Fibroblast of pulmonary artery (primary cell): Measurements from ENCODE around the gene MEGF11.

ENCODE experiments used
- DNase-seq: peaks from one replicate; pipeline ENCODE4 v3.0.0-alpha.2; 2010; ENCODE audit warnings: low read depth
- H3K4me3 ChIP-seq: replicated peaks from 2 replicates; pipeline ENCODE4 v1.5.1; 2011; ENCODE audit warnings: low read depth, mild to moderate bottlenecking, control low read depth, low read length, moderate library complexity
- CTCF ChIP-seq: IDR thresholded peaks from 2 replicates; pipeline ENCODE4 v1.5.1; 2011; ENCODE audit warnings: mild to moderate bottlenecking, control low read depth, low read length, inconsistent platforms; ENCODE audit errors: missing control alignments

MEGF11 gene

GRCh38 chr15:66224946-66225345 is 28.6 kb downstream of the MEGF11 start:
- DNase-seq = no peak
- H3K4me3 ChIP-seq = no peak overlapping the region
- TF ChIP-seq CTCF = no peak

GRCh38 chr15:66222273-66223198 is 31.0 kb downstream of the MEGF11 start:
- no peak for DNase-seq
- no peak overlapping the region for H3K4me3 ChIP-seq
- TF ChIP-seq CTCF = no peak

- TF ChIP-seq CTCF = no peak
- no peak overlapping the region for H3K4me3 ChIP-seq
- peak; percentile 41 for DNase-seq
Measured at GRCh38 chr15:66221126-66221525, 32.4 kb downstream of the MEGF11 start.

- H3K4me3 ChIP-seq = no peak overlapping the region
- no peak for DNase-seq
- no peak for TF ChIP-seq CTCF
Measured at GRCh38 chr15:66220601-66221000, 32.9 kb downstream of the MEGF11 start.

- no peak for TF ChIP-seq CTCF
- no peak overlapping the region for H3K4me3 ChIP-seq
- DNase-seq = no peak
Measured at GRCh38 chr15:66219339-66219738, 34.2 kb downstream of the MEGF11 start.

GRCh38 chr15:66216806-66217205 is 36.7 kb downstream of the MEGF11 start:
- no peak for TF ChIP-seq CTCF
- DNase-seq = no peak
- no peak overlapping the region for H3K4me3 ChIP-seq

GRCh38 chr15:66215811-66216210 is 37.7 kb downstream of the MEGF11 start:
- DNase-seq = no peak

More at GRCh38 chr15:66215811-66216210, 37.7 kb downstream of the MEGF11 start:
- no peak overlapping the region for H3K4me3 ChIP-seq
- TF ChIP-seq CTCF = no peak
